Stimulated activated naive CD8-positive, alpha-beta T cell treated with anti-CD3 and anti-CD28 coated beads, Interleukin-15, Interleukin-2, amounts not matched to agents 100 U/mL and 50 U/mL, for 24 hours (primary cell): Measurements from ENCODE around the gene IRS2.
"Not testable (repeated sequence)": the region's sequence is repeated elsewhere in the genome, so short reads cannot be mapped to it uniquely, and the experiment has no call there.

Experiments used
- ATAC-seq: fragments of 150-1000 bp; cut with Tn5 transposase; one replicate; pipeline ENCODE4 v1.10.0; 2021
- DNase-seq: peaks from one replicate; pipeline ENCODE4 v3.0.0; 2021

IRS2 gene

DNA sequence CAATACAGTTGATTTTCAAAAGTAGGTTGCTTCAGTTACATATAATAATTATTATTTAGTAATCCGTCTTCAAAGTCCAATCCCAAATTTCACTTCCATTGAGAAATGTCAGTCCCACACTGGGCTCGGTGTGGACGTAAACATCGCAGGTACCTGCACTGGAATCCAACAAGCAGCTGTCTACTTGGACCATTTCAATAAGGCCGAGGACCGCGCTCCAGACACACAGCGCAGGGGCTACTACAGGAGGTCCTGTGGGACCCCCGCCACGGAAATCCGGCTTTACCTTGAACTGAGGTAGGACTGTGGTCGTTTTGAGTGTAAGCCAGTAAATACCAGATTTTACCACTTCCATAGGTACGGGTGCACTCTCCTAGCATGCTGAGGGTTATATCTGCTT is 30.8 kb downstream of the IRS2 start:
- DNase-seq (no peak), ATAC-seq (no peak)

DNA sequence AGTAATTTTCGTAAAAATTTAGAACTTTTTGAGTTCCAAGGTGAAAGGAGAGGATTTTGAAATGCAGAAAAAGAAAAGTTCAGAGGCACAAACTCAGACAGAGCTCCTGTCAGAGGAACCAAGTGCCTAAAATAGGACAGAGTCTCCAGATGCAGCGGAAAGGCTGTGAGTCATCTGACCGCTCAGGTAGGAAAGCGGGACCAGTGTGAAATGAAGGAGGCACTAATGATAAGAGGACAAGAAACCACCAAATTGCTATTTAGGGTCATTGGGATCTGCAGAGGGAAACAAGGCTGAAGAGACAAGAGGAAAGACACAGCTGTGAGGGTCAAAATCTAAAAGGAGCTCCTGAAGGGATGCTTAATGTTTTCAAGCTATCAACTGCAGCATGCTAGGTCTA is 34.9 kb downstream of the IRS2 start:
- ATAC-seq = no peak

DNA sequence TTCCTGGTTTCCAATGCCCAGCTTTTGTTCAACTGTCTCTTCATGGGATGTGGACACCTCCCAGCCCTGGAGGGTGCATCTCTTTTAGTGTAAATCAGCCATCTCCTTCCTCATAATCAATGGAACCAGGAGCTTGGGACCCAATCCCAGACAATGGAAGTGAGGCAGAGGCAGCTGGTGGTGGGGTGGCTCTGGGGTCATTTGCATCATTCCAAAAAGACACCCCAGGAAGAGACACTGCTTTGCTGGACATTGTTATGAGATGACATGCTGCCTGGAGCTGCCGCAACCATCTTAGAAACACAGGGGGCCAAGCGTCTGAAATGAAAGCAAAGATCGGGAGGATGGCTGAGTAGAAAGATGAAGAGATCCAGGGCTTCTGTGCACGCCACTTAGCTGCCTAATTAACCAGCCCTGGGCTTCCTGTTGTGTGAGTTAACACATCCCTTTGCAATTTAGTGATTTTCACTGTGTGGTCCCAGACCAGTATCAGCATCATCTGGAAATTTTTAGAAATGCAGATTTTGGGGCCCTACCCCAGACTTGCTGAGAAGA is 36.1 kb downstream of the IRS2 start:
- ATAC-seq = no peak
- DNase-seq = no peak

More for the DNA sequence above, 34.9 kb downstream of the IRS2 start:
- no peak for DNase-seq

DNA sequence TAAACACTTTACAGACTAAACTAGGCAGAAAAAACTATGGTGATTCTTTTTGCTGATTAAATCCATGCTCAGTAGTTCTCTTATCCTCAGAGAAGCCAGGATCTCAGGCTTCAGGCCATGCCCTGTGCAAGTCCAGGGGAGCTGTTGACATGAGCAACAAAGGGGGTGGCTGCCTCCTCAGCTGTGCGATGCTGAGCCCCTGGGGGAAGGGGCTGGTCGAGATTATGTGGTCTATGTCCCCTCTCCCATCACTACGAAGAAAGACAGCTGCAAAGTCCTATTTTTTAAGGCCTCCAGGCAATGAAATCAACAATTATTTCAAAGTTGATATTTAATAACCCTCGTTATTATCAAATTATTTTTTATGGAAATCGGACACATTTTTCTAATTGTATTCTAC is 37.0 kb downstream of the IRS2 start:
- ATAC-seq (no peak), DNase-seq (no peak)

GRCh38 chr13:109748677-109749076 is 37.7 kb downstream of the IRS2 start:
- ATAC-seq = no peak
- no peak for DNase-seq

DNA sequence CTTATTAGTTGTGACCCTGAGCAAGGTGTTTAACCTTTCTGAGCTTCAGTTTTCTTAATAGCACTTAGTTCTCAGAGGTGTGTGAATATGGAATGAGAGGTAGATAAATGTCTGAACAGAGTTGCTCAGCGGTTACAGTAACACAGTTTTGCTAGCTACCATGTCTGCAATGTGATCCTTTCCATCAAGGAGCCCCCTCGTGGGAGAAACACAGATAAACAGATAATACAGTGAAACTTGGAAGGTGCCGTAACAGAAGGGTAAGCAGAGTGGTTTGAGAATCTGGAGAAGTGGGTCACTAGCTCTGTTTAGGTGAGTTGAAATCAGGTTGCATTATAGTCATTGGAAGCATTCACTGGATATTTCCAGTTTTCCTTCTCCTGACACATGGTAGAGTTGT is 38.9 kb downstream of the IRS2 start:
- DNase-seq (no peak), ATAC-seq (no peak)

DNA sequence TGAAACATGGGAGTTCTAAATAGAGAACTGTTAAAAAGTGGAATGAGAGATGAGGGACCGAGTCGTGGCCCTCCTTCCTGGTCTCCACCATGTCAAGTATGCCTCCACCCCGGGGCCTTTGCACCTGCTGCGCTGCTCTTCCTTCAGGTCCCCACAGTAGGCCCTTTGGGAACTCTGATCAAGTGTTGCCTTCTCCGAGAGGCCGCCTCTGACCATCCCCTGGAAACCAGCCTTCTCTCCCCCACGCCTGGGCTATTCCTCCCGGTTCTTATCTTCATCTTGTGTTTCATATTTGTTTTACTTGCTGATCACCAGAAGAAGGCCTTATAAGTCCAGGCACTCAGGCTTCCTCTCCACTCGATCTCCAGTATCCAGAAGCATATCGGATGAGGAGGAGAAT is 40.0 kb downstream of the IRS2 start:
- ATAC-seq (no peak), DNase-seq (no peak)

DNA sequence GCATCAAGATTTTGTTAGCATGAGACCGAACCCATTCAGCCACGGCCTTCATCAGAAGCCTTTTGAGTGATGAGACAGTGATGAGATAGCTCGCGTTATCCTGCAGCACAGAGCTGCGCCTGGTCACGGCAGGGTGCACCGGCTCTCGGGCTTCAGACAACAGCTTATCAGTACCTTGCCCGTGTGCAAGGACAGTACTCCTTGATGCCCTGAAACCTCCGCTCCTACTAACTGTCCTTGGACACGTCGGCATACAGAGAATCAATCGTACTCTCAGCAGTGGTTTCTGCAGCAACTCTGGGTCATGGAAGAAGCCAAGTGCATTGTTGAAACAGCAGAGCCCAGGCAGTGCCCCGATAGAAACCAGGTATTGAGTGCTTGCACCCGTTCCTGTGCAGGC is 40.7 kb downstream of the IRS2 start:
- DNase-seq = no peak
- no peak for ATAC-seq

DNA sequence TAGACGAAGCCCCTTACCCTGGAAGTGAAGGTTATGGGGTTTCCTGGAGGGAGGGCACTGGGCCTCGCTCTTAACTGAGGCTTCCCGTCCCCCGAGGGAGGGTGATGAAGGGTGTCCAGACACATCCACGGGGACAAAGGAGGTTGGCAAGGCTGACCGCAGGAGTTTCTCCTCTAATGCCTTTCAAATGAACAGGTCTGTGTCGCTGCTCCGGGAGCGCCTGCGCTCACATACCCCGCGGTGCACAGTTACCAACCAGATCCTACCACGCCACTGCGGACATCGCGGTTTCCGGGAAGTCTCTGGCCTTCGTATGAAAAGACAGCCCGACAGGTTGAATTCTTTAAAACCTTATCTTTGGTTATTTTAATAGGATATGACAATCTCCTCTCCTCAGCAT is 41.3 kb downstream of the IRS2 start:
- no peak for DNase-seq
- ATAC-seq = no peak

DNA sequence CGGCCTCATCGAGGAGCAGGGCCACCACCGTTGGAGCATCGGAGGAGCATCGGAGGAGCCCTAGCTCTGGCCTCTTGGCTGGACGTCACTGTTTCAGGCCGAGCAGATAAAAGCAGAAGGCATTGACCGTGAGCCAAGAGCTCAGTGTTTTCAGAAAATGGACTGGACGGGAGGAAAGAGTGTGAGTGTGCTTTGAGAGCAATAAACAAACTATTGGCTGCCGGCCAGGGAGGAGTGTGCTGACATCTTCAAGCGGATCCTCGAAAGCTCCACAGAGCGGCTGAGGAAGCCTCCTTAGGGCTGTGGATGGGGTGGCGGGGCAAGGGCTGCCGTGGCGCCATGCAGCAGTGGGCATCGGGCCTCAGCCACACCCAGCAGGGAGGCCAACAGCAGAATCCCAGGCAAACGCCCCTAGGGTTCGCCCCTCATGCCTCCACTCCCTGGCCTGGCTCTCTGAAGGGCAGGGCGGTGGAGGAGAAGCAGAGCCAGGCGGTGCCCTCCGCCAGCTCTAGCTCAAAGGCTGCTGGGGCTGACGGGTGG is 41.8 kb downstream of the IRS2 start:
- no peak for ATAC-seq
- no peak for DNase-seq

GRCh38 chr13:109743706-109744453 is 42.5 kb downstream of the IRS2 start:
- DNase-seq = no peak

DNA sequence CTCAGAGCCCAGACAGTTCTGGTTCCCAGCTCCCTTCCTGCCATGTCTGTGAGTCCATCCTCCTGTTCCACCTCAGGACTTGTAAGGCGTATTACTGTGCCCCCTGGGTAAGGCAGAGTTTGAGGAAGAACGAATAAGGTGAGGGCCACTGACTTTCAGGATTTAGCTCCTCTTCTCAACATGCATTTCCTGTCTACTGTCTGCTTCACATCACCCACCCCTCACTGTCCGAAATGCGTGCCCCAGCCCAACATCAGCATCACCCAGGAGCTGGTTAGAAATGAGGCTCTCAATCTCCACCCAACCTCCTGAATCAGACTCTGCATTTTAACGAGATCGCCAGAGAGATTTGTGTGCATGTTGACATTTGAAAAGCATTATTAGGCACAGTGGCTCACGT is 44.4 kb downstream of the IRS2 start:
- DNase-seq (no peak), ATAC-seq (no peak)

More at GRCh38 chr13:109743706-109744453, 42.5 kb downstream of the IRS2 start:
- peak; percentile 66 for ATAC-seq

GRCh38 chr13:109740721-109741120 is 45.7 kb downstream of the IRS2 start:
- ATAC-seq (no peak), DNase-seq (no peak)

DNA sequence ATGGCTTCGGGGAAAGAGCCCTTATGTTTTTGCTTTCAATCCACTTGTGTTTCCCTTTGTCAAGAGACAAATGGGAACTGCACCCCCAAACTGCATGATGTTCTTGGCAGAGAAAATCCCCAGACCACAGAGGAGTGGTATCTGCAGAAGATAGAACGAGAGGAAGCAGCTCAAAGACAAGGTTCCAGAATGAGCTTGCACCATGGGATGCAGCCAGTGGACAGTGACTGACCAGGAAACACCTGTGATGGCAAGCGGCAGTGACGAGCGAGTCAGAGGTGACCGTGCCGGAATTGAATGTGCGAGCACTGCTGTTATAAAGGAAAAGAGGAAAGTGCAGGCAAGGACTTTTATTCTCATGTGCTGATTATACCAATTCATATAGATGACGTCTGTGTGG is 46.3 kb downstream of the IRS2 start:
- ATAC-seq = no peak
- DNase-seq = no peak

GRCh38 chr13:109738298-109738746 is 48.1 kb downstream of the IRS2 start:
- no peak for DNase-seq
- no peak for ATAC-seq

DNA sequence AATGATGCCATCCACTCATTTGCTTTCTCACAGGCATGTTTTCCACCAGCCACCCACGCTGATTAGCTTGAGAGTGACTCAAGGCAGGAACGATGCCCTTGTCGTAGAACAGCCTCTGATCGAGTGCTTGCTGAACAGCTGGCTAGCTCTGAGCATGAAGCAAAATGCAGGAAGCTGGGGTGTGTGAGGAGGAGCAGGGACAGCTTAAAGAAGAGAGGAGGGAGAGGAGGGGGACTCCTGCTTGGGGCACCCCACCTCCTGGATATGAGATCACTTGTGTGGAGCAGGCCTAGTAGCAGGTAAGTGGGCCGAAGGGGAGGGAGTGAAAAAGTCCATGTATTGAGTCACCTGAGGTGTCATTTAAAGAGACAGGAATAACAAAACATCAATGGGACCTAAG is 48.8 kb downstream of the IRS2 start:
- DNase-seq = peak; percentile 20

DNA sequence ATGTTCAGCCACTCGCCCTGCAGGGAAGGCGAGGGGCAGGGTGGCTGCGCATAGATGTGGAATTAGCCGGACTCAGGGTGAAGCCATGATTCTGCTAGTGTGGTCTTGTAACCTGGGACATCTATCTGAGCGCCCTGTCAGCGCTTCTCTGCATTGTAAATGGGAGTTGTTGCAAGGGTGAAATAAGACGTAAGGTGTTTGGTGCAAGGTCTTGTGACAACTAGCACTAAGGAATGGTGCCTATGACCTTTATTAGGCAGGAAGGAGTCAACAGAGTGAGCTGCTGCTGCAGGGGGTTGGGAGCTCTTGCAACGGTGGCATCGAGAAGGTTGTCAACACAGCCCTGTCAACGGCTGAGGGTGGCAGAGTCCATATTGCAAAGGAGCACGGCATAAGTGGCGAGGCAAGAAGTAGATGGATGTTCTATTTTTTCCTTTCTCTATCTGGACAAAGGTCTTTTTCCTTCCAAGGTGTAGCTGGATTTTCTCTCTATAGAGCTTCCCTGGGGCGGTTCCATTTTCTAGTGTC is 49.3 kb downstream of the IRS2 start:
- DNase-seq (no peak), ATAC-seq (no peak)

More for the DNA sequence above, 48.8 kb downstream of the IRS2 start:
- ATAC-seq = peak; percentile 55

DNA sequence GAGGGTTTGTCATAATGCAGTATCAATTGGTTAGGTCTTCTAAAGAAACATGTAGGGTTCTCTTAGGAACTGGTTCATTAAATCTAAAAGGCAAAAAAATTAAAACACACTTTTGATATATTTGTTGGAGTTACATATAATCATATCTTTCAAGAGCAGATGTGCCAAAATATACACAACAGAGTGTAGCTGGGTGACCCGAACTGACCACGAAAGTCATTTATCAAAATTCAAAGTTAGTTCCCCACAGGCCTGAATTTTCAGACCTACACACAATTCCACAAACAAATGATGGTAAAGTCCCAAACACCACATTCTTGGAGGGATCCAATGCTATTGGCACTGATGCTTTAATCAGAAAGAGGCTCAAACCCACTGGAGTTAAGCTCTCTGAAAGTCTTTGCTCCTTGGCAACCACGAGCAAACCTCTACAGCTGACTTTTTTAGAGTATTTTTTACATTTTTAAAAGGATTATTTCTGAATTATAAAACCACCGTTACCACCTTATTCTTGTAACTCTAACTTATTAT is 50.9 kb downstream of the IRS2 start:
- ATAC-seq (no peak), DNase-seq (no peak)

GRCh38 chr13:109734002-109734785 is 52.2 kb downstream of the IRS2 start:
- DNase-seq (no peak), ATAC-seq (no peak)

- ATAC-seq = no peak
- DNase-seq = no peak
Measured at GRCh38 chr13:109733550-109733949, 52.8 kb downstream of the IRS2 start.

DNA sequence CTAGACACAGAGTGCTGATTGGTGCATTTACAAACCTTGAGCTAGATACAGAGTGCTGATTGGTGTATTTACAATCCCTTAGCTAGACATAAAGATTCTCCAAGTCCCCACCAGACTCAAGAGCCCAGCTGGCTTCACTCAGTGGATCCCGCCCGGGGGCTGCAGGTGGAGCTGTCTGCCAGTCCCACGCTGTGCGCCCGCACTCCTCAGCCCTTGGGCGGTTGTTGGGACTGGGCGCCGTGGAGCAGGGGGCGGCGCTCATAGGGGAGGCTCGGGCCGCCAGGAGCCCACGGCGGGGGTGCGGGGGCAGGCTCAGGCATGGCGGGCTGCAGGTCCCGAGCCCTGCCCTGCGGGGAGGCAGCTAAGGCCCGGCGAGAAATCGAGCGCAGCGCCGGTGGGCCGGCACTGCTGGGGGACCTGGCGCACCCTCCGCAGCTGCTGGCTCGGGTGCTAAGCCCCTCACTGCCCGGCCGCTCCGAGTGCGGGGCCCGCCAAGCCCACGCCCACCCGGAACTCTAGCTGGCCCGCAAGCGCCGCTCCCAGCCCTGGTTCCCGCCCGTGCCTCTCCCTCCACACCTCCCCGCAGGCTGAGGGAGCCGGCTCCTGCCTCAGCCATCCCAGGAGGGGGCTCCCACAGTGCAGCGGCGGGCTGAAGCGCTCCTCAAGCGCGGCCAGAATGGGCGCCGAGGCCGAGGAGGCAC is 53.8 kb downstream of the IRS2 start:
- ATAC-seq, DNase-seq: not testable (repeated sequence)

GRCh38 chr13:109730812-109731335 is 55.5 kb downstream of the IRS2 start:
- ATAC-seq (no peak), DNase-seq (no peak)
